GM06990 (cell line): ENCODE measurements around the gene TPST1.
"Not testable (repeated sequence)": the region's sequence is repeated elsewhere in the genome, so short reads cannot be mapped to it uniquely, and the experiment has no call there.

Experiments
- DNase-seq: peaks from one replicate; pipeline ENCODE4 v3.0.0-alpha.2; 2011; ENCODE audit not compliant: insufficient read length; ENCODE audit errors: extremely low read depth
- H3K27me3 ChIP-seq: replicated peaks from 2 replicates; pipeline ENCODE4 v1.6.0; 2011; ENCODE audit warnings: low read length; ENCODE audit not compliant: control insufficient read depth, insufficient read depth
- H3K36me3 ChIP-seq: 2 replicates; pipeline ENCODE4 v1.5.1; 2011; ENCODE audit warnings: low read length; ENCODE audit not compliant: control insufficient read depth, insufficient read depth
- H3K4me3 ChIP-seq: replicated peaks from 2 replicates; pipeline ENCODE4 v1.5.1; 2011; ENCODE audit warnings: low read depth, mild to moderate bottlenecking, control low read depth, low read length
- TF ChIP-seq, protein P1 (sequence below): IDR thresholded peaks from 2 replicates; pipeline ENCODE4 v1.5.1; 2011; ENCODE audit warnings: low read length, control low read depth, mild to moderate bottlenecking, inconsistent platforms; ENCODE audit not compliant: insufficient read depth, poor library complexity, severe bottlenecking

Gene TPST1

DNA sequence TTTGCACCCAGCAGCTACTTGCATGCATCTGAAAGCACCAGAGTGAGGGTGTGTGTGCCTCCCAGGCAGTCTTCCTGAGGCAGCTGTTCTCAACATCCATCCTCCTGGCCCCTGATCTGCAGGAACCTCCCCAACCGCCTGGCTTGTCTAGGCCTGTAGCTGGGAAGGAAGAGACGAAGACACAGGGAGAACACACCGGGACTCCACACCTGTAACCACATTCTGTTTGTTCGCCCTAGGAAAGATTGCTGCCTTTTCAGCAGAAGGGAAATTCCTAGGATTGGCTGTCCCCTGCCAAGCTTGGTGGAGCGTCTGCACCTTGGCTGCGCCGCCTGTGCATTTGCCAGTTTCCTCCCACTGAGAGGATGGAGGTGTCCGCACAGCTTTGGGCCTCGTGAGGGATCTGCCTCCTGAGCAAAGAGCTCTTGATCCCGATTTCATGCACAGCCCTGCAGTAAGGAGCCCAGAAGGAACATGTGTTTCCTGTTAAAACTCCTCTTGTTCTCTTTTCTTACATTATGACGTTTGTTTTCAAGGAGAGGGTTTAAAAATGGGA, 154.6 kb downstream of the TPST1 start:
- TF ChIP-seq, protein P1, sequence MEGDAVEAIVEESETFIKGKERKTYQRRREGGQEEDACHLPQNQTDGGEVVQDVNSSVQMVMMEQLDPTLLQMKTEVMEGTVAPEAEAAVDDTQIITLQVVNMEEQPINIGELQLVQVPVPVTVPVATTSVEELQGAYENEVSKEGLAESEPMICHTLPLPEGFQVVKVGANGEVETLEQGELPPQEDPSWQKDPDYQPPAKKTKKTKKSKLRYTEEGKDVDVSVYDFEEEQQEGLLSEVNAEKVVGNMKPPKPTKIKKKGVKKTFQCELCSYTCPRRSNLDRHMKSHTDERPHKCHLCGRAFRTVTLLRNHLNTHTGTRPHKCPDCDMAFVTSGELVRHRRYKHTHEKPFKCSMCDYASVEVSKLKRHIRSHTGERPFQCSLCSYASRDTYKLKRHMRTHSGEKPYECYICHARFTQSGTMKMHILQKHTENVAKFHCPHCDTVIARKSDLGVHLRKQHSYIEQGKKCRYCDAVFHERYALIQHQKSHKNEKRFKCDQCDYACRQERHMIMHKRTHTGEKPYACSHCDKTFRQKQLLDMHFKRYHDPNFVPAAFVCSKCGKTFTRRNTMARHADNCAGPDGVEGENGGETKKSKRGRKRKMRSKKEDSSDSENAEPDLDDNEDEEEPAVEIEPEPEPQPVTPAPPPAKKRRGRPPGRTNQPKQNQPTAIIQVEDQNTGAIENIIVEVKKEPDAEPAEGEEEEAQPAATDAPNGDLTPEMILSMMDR, result no peak
- Histone ChIP-seq H3K27me3 (no peaks in the 10 kb centered on the region), H3K4me3 (no peak overlapping the region), H3K36me3 (no peaks in the 10 kb centered on the region)
- no peak for DNase-seq

DNA sequence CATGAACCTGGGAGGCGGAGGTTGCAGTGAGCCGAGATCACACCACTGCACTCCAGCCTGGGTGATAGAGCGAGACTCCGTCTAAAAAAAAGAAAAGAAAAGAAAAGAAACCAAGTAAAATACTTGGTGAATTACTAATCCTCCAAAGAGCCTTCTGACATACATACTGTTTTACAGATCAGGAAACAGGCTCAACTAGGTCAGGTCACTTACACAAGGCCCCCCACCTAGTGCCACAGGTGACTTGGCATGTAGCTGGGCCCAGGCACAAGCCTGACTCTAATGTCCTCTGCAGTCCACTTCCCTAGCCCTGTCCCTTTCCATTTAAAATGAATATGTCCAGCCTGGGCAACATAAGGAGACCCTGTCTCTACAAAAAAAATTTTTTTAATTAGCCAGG, 157.0 kb downstream of the TPST1 start:
- no peak overlapping the region for H3K4me3 ChIP-seq
- TF ChIP-seq, protein P1, result no peak
- H3K27me3 ChIP-seq, result no peaks in the 10 kb centered on the region
- DNase-seq, result no peak
- H3K36me3 ChIP-seq, result no peaks in the 10 kb centered on the region

- no peak for DNase-seq
- H3K4me3 ChIP-seq, result no peak overlapping the region
- H3K27me3 ChIP-seq, result no peaks in the 10 kb centered on the region
- no peaks in the 10 kb centered on the region for H3K36me3 ChIP-seq
- TF ChIP-seq, protein P1, result no peak
Observed at GRCh38 chr7:66363635-66364034, 158.5 kb downstream of the TPST1 start.

GRCh38 chr7:66365031-66365430, 159.9 kb downstream of the TPST1 start:
- H3K36me3 ChIP-seq, H3K27me3 ChIP-seq, H3K4me3 ChIP-seq, DNase-seq: not testable (repeated sequence)

DNA sequence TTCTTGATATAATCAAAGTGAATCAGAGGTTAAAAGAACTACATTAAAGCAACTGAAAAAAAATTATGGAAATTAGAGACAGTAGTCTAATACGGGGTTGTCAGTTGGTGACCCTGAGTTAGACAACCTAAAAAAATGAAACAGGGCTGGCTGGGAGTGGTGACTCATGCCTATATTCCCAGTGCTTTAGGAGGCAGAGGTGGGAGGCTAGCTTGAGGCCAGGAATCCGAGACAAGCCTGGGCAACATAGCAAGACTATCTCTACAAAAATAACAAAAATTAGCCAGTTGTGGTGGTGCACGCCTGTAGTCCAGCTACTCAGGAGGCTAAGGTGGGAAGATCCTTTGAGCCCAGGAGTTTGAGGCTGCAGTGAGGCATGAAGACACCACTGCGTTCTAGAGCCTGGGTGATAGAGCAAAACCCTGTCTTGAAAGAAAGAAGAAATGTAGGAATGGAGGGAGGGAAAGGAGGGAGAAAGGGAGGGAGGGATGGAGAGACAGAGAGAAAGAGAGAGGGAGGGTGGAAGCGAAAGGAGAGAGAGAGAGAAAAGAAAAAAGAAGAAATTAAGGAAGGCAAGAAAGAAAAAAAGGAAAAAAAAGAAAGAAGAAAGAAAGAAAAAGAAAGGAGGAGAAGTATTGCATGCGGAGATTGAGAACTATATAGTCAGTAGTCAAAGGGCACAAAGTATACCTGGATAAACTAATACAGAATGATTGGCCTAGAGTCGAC, 166.1 kb downstream of the TPST1 start:
- H3K27me3 ChIP-seq, result no peaks in the 10 kb centered on the region
- DNase-seq, result no peak
- no peak overlapping the region for H3K4me3 ChIP-seq
- TF ChIP-seq, protein P1, result no peak
- H3K36me3 ChIP-seq, result no peaks in the 10 kb centered on the region

DNA sequence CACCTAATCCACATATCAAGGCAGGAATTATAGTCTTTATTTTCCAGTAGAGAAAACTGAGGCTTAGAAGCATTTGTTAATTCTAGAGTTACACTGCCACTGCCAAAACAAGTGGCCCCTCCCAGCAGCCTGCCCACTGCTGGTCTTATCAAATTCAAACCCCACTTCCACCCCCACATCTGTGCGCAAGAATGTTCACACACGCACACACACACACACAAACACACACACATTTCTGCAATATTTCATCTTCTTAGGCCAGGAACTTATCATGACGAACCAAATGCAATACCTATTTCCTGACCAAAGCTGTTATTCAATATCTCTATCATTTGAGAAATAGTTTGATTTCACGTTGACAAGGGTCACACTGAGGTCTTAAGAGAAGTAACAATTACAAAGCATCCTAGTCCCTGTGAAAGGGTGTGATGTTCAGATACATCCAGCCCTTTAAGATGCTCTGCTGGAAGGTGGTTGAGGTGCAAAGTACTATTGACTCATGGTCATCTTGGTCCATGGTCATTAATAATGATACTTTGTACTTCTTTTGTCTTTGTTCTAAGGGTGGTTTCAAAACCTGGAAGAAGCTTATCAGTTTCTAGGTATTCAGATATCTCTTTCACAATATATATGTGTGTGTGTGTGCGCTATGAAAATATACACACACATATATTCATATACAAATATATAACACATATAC, 169.2 kb downstream of the TPST1 start:
- H3K36me3 ChIP-seq, DNase-seq, H3K27me3 ChIP-seq: not testable (repeated sequence)

More for the DNA sequence above, 169.2 kb downstream of the TPST1 start:
- H3K4me3 ChIP-seq, result not testable (repeated sequence)
